Loucy (cell line): ENCODE measurements around the gene TNFRSF19.

ENCODE experiments used
- H2AFZ ChIP-seq: fragments of 200-600 bp; sonication (generic); 2 replicates; pipeline ENCODE4 v1.6.0; 2016; ENCODE audit warnings: antibody characterized with exemption, mild to moderate bottlenecking, low read length, moderate library complexity
- H3F3A ChIP-seq: fragments of 200-600 bp; 2 replicates; pipeline ENCODE4 v1.6.0; 2016; ENCODE audit warnings: antibody characterized with exemption, low read depth, mild to moderate bottlenecking
- H3K27me3 ChIP-seq: fragments of 200-600 bp; sonication (generic); 2 replicates; pipeline ENCODE4 v1.6.1; 2014; ENCODE audit warnings: low read length, mild to moderate bottlenecking; ENCODE audit not compliant: insufficient read depth, poor library complexity, severe bottlenecking
- H3K36me3 ChIP-seq: fragments of 200-600 bp; sonication (generic); 2 replicates; pipeline ENCODE4 v1.6.1; 2016; ENCODE audit warnings: low read length; ENCODE audit not compliant: insufficient read depth
- H3K4me1 ChIP-seq: fragments of 200-600 bp; sonication (generic); 2 replicates; pipeline ENCODE4 v1.5.1; 2014; ENCODE audit warnings: low read length, mild to moderate bottlenecking; ENCODE audit not compliant: insufficient read depth, poor library complexity, severe bottlenecking
- H3K4me2 ChIP-seq: fragments of 200-600 bp; sonication (generic); 2 replicates; pipeline ENCODE4 v1.6.0; 2014; ENCODE audit warnings: antibody characterized with exemption, low read length, low read depth, mild to moderate bottlenecking; ENCODE audit not compliant: poor library complexity, severe bottlenecking
- H3K4me3 ChIP-seq: fragments of 200-600 bp; sonication (generic); 2 replicates; pipeline ENCODE4 v1.5.1; 2014; ENCODE audit warnings: low read length, mild to moderate bottlenecking, mixed read lengths; ENCODE audit not compliant: poor library complexity, severe bottlenecking
- H3K79me2 ChIP-seq: fragments of 200-600 bp; sonication (generic); 2 replicates; pipeline ENCODE4 v1.6.1; 2014; ENCODE audit warnings: low read length; ENCODE audit not compliant: insufficient read depth
- H3K9ac ChIP-seq: fragments of 200-600 bp; sonication (generic); 2 replicates; pipeline ENCODE4 v1.6.0; 2014; ENCODE audit warnings: mild to moderate bottlenecking, low read depth, low read length, moderate library complexity; ENCODE audit not compliant: poor library complexity, severe bottlenecking
- H3K9me2 ChIP-seq: fragments of 200-600 bp; sonication (generic); replicated peaks from 2 replicates; pipeline ENCODE4 v1.6.1; 2016; ENCODE audit warnings: low read depth, low read length, mixed read lengths
- H3K9me3 ChIP-seq: fragments of 200-600 bp; sonication (generic); 2 replicates; pipeline ENCODE4 v1.6.1; 2014; ENCODE audit warnings: mild to moderate bottlenecking, antibody characterized with exemption, low read length, low read depth; ENCODE audit not compliant: insufficient read depth
- H4K20me1 ChIP-seq: fragments of 200-600 bp; sonication (generic); 2 replicates; pipeline ENCODE4 v1.6.0; 2014; ENCODE audit warnings: antibody characterized with exemption, low read length, mild to moderate bottlenecking; ENCODE audit not compliant: insufficient read depth, poor library complexity, severe bottlenecking
- CTCF ChIP-seq: fragments of 200-600 bp; sonication (generic); conservative IDR thresholded peaks from 2 replicates; pipeline ENCODE4 v1.5.1; 2014; ENCODE audit warnings: mild to moderate bottlenecking, antibody characterized with exemption, low read length
- EZH2phosphoT487 ChIP-seq: fragments of 200-600 bp; IDR thresholded peaks from 2 replicates; pipeline ENCODE4 v1.6.1; 2018; ENCODE audit warnings: antibody characterized with exemption, mild to moderate bottlenecking, moderate library complexity, borderline replicate concordance

TNFRSF19 gene

GRCh38 chr13:23612731-23613130 lies 42.5 kb downstream of the TNFRSF19 start:
- no peaks in the 10 kb centered on the region for H3F3A ChIP-seq
- no peaks in the 10 kb centered on the region for H4K20me1 ChIP-seq
- no peaks in the 10 kb centered on the region for H3K36me3 ChIP-seq
- no peaks in the 10 kb centered on the region for H3K79me2 ChIP-seq
- H3K9ac ChIP-seq, result no peak overlapping the region
- no peaks in the 10 kb centered on the region for H3K9me3 ChIP-seq
- no peaks in the 10 kb centered on the region for H3K27me3 ChIP-seq
- H3K4me2 ChIP-seq, result no peak overlapping the region
- no peak for TF ChIP-seq CTCF
- no peak for TF ChIP-seq EZH2phosphoT487
- no peak overlapping the region for H3K4me3 ChIP-seq
- no peak overlapping the region for H2AFZ ChIP-seq
- H3K4me1 ChIP-seq, result peaks cover 11% of the 10 kb centered on the region
- no peaks in the 10 kb centered on the region for H3K9me2 ChIP-seq

GRCh38 chr13:23613596-23613995 lies 43.4 kb downstream of the TNFRSF19 start:
- Histone ChIP-seq H3K9ac (no peak overlapping the region), H3K9me3 (no peaks in the 10 kb centered on the region), H3K4me3 (no peak overlapping the region), H3K4me1 (peaks cover 12% of the 10 kb centered on the region), H3K79me2 (no peaks in the 10 kb centered on the region), H3K9me2 (no peaks in the 10 kb centered on the region), H4K20me1 (no peaks in the 10 kb centered on the region), H3K36me3 (no peaks in the 10 kb centered on the region), H3F3A (no peaks in the 10 kb centered on the region), H3K27me3 (no peaks in the 10 kb centered on the region), H2AFZ (no peak overlapping the region), H3K4me2 (no peak overlapping the region)
- TF ChIP-seq EZH2phosphoT487, result no peak
- TF ChIP-seq CTCF, result no peak

- Histone ChIP-seq H3K9ac (no peak overlapping the region), H3K79me2 (no peaks in the 10 kb centered on the region), H3F3A (no peaks in the 10 kb centered on the region), H3K4me3 (no peak overlapping the region), H3K36me3 (no peaks in the 10 kb centered on the region), H3K9me2 (no peaks in the 10 kb centered on the region), H3K9me3 (no peaks in the 10 kb centered on the region), H3K4me1 (peaks cover 4% of the 10 kb centered on the region), H3K27me3 (no peaks in the 10 kb centered on the region), H3K4me2 (no peak overlapping the region), H2AFZ (no peak overlapping the region), H4K20me1 (no peaks in the 10 kb centered on the region)
- no peak for TF ChIP-seq CTCF
- TF ChIP-seq EZH2phosphoT487, result no peak
Observed at GRCh38 chr13:23615395-23616081, 45.3 kb downstream of the TNFRSF19 start.
